OCI-M2 (cell line): ENCODE results near the gene DACH1.

Source experiments
- DNase-seq: peaks from one replicate; lab custom pipeline; 2025; ENCODE audit not compliant: unreplicated experiment; lab: John Stamatoyannopoulos, UW

Gene DACH1

GRCh38 chr13:71830736-71831135, 36.3 kb downstream of the DACH1 start:
- DNase-seq: no peak

- DNase-seq: no peak
Measured at GRCh38 chr13:71830323-71830722, 36.7 kb downstream of the DACH1 start.

GRCh38 chr13:71829547-71829946, 37.5 kb downstream of the DACH1 start:
- no peak for DNase-seq

- no peak for DNase-seq
Measured at GRCh38 chr13:71828564-71828963, 38.4 kb downstream of the DACH1 start.

GRCh38 chr13:71828117-71828516, 38.9 kb downstream of the DACH1 start:
- DNase-seq: no peak

DNA sequence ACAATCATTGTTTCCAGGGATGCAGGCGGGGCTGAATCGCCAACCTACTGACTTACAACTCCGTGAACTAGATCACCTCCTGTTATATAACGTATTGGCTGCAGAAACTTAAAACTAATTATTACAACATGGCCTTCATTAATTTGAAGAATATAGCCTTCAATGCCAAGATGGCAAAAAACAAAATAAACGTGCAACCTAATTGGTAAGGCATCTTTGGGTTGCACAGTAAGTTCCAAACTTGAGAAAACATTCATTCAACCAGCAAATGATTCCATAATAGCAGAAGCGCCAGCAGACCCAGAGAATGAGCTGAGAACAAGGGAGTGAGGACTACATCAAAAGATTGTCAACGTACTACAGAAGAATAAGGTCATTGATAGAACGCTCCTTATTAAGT, 39.8 kb downstream of the DACH1 start:
- no peak for DNase-seq

DNA sequence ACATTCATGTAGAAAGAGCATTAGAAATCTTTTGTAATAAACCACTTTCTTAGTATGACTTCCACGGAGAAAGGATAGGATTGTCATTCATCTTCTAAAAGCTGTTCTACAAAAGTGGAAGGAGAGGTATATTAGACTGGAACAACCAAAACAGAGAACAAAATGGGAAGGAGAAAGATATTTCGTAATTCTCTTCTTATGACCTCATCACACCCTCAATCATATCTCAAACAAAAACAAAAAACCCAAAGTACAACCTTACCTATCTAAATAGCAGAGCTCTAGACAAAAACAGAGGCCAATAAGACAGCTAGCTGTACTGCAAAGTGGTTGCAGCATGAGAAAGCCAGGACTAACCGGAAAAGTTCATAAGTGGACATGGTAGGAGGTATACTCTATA, 46.3 kb downstream of the DACH1 start:
- DNase-seq: no peak

DNA sequence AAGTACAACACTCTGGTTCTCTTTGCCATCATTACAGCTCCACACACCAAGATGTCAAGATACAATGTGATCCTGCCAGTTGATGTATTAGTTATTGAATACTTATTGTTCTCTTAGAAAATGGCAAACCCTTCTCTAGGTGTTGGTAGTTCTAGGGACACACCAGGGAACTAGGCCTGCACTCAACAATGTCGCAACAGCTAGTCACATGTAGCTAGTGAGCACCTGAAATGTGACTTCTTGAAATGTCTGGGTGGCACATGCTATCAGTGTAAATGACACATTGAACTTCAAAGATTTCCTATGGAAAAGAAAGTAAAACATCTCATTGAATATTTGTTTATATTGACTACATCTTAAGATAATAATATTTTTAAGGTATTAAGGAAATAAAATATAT, 49.7 kb downstream of the DACH1 start:
- DNase-seq: no peak

GRCh38 chr13:71814806-71815360, 52.1 kb downstream of the DACH1 start:
- DNase-seq: no peak

DNA sequence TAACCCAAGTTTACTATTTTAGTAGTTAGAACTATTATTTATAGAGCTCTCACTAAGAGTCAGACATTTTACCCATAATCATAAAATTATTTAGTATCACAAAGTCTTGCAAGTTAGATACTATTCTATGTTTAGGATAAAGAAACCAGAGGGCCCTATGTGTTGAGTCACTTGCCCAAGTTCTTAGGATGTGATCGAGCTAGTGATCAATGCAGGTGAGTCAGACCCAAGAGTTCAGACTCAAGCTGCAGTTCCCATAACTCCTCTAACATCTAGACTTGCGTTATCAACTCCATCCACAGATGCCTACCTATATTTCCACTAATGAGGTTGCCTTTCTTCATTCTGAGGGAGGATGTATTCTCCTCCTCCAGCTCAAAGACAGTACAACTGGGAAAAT, 53.8 kb downstream of the DACH1 start:
- DNase-seq: no peak

- DNase-seq: no peak
Measured at GRCh38 chr13:71811344-71811743, 55.7 kb downstream of the DACH1 start.

DNA sequence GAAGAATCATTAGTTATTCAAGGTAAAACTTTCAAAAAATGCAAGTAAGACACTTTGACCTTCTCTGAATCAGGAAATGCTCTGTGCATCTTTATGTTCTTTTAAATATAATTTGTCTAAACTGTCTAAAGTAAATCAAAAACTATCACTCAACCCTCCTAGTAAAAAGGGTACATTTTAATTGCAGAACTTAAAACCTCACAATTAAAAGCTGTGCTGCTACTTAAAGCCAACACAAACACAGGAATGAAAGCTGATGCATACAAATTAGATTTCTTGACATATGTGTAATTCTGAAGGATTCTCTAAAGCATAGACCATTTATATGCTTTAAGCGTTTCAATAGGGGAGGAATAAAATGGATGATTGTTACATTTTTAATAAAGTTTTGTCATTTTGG, 58.3 kb downstream of the DACH1 start:
- DNase-seq: no peak

DNA sequence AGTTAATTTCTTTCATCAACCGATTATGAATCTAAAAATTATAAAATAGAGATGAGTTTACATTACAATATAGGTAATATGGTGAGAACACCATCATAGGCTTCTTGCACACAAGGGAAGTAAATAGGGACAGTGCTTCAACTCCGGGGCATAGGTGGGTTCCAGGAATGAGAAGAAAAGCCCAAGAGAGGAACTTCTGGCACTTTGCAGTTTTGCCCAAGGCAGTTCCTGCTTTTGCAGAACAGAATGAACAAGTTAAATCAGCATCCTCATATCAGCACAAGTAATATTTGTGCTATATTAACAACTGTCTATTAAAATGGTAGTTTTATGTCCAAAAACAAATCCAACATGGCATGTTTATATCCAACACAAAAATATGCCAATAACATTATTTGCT, 60.1 kb downstream of the DACH1 start:
- no peak for DNase-seq

GRCh38 chr13:71803066-71803465, 63.9 kb downstream of the DACH1 start:
- no peak for DNase-seq

GRCh38 chr13:71801781-71802180, 65.2 kb downstream of the DACH1 start:
- no peak for DNase-seq

- DNase-seq: no peak
Measured at GRCh38 chr13:71801165-71801760, 65.7 kb downstream of the DACH1 start.

DNA sequence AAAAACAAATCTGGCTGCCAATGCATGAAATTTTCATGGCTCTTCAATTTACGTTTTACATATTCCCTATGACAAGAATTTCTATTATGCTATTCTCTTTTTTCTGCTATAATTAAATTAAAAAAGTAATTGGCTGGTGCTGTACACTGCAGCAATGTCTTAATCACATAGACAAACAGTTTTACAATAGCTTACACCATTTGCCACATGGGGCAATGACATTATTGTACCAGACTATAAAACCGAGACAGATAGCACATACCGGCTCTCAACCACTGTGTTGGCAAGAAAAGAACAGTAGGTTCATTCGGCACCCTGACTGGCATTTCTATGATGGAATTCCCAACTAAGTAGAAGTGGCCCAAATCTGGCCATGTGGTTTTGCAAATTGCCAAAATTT, 67.7 kb downstream of the DACH1 start:
- no peak for DNase-seq

- DNase-seq: no peak
Measured at GRCh38 chr13:71798707-71799106, 68.3 kb downstream of the DACH1 start.

DNA sequence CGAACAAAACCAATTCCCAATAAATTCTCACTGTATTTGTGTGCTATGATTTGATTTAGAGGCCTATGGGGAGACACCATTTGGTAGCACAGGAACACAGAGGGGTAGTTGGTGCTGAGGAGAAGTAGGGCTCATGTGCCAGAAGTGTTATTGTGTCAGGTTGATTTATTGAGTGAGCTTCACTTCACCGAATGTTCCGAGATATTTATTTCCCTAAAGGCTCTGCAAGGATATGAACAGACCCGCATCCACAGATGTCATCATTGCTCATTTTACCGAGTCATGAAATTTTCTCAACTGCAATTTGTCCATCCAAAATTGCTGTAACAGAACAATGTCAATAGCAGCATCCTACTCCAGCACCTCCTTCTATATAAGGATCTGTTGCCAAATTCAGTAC, 69.5 kb downstream of the DACH1 start:
- no peak for DNase-seq

GRCh38 chr13:71789693-71790329, 77.2 kb downstream of the DACH1 start:
- DNase-seq: no peak

GRCh38 chr13:71789037-71789436, 78.0 kb downstream of the DACH1 start:
- DNase-seq: no peak

- no peak for DNase-seq
Measured at GRCh38 chr13:71787414-71787813, 79.6 kb downstream of the DACH1 start.

DNA sequence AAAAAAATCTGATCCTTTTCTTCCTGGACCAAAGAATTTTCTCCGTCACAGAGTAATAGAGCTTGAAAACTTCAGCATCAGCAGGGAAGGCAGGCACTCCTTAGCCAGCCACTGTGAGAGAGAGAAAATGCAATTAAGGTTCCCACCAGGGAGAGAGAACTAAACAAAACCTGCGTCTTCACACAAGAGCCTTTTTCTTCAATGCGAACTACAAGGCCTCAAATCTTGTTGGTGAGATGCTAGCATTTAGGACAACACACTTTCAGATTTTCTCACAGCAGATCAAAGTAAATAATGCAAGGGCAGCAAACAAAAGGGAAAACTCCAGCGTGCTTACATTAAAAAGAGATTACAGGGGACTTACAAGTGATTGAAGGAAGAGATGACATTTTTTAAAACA, 80.1 kb downstream of the DACH1 start:
- no peak for DNase-seq
